NB4 (cell line): ENCODE measurements around the gene SLC6A18.

Experiments
- DNase-seq: peaks from one replicate; pipeline ENCODE4 v3.0.0; 2010; ENCODE audit warnings: low read depth
- H3K4me3 ChIP-seq: one replicate; pipeline ENCODE4 v1.5.1; 2011; ENCODE audit warnings: mild to moderate bottlenecking, low read depth, low read length, moderate library complexity
- MAX ChIP-seq: IDR thresholded peaks from 2 replicates; pipeline ENCODE4 v1.6.1; 2011; ENCODE audit warnings: low read depth, low read length
- MYC ChIP-seq: IDR thresholded peaks from 2 replicates; pipeline ENCODE4 v1.6.1; 2011; ENCODE audit warnings: low read depth, low read length
- POLR2A ChIP-seq: IDR thresholded peaks from 2 replicates; pipeline ENCODE4 v1.6.1; 2011; ENCODE audit warnings: mild to moderate bottlenecking; ENCODE audit not compliant: insufficient read length; ENCODE audit errors: extremely low read depth
- TF ChIP-seq, protein P1 (sequence below): IDR thresholded peaks from one replicate; pipeline ENCODE4 v1.5.1; 2012; ENCODE audit warnings: low read depth, low read length

The SLC6A18 gene

GRCh38 chr5:1246711-1247431 lies 21.7 kb downstream of the SLC6A18 start:
- peak; percentile 84 for TF ChIP-seq MAX
- peak; percentile 72 for TF ChIP-seq MYC
- TF ChIP-seq POLR2A, result no peak
- TF ChIP-seq, protein P1, sequence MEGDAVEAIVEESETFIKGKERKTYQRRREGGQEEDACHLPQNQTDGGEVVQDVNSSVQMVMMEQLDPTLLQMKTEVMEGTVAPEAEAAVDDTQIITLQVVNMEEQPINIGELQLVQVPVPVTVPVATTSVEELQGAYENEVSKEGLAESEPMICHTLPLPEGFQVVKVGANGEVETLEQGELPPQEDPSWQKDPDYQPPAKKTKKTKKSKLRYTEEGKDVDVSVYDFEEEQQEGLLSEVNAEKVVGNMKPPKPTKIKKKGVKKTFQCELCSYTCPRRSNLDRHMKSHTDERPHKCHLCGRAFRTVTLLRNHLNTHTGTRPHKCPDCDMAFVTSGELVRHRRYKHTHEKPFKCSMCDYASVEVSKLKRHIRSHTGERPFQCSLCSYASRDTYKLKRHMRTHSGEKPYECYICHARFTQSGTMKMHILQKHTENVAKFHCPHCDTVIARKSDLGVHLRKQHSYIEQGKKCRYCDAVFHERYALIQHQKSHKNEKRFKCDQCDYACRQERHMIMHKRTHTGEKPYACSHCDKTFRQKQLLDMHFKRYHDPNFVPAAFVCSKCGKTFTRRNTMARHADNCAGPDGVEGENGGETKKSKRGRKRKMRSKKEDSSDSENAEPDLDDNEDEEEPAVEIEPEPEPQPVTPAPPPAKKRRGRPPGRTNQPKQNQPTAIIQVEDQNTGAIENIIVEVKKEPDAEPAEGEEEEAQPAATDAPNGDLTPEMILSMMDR, result no peak
- H3K4me3 ChIP-seq, result no peak overlapping the region
- DNase-seq, result peak; percentile 51

- TF ChIP-seq POLR2A (no peak), MAX (no peak), MYC (no peak)
- TF ChIP-seq, protein P1, result no peak
- DNase-seq, result no peak
- no peak overlapping the region for H3K4me3 ChIP-seq
Observed at GRCh38 chr5:1247811-1248210, 22.6 kb downstream of the SLC6A18 start.

- DNase-seq, result no peak
- TF ChIP-seq POLR2A, result no peak
- H3K4me3 ChIP-seq, result no peak overlapping the region
Observed at GRCh38 chr5:1249366-1250280, 24.4 kb downstream of the SLC6A18 start.

DNA sequence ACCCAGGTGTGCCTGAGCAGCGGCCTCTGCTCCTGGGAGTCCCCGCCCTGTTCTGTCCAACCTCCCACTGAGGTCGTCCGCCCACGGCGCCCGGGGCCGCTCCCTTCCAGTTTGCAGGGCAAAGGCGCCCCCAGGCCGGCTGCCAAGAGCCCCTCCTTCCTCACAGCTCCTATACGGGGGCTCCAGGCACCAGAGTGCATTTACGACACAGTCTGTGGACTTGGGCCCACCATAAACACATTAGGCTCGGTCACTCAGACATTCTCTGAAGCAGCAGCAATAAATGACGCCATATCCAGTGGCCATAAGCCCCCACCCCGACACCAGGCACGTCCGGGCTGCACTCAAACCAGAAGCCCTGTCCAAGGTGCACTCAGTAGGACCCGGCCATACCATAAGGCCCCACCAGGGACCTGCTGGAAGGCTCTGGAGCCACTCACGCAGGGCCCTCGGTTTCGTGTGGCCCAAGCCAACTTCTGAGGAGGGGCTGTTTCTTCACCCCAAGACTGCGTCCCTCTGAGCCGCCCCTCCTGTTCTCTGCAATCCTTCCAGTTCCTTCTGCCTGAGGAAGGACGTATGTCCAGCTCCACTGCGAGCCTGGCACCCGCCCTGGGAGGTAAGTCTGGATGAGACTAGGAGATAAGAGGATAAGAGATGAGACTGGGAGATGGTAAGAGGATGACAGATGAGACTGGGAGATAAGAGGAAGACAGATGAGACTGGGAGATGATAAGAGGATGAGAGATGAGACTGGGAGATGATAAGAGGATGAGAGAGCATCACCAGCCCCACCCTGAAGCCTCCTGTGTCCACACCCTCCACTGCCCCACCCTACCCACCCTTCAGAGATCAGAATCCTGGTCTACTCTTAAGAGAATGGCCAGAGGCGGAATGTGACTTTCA lies 26.7 kb downstream of the SLC6A18 start:
- no peak overlapping the region for H3K4me3 ChIP-seq
- no peak for DNase-seq
- no peak for TF ChIP-seq POLR2A
- no peak for TF ChIP-seq MYC
- TF ChIP-seq, protein P1, result no peak
- TF ChIP-seq MAX, result no peak

DNA sequence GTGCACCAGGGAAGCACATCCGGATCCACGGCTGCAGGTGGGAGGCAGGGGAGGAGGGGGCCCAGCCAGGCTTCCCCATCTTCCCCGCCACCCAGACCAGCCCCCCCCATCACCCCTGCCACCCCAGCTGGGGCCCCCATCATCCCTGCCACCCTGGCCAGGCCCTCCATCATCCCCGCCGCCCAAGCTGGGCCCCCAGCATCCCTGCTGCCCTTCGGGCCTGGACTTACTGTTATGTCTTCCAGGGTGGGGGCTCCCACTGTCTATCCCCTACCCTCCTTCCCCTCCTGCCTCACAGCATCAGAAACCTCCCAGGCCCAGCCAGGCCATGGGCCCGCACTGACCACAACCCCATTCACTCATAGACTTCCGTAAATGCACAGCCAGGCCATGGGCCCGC lies 27.5 kb downstream of the SLC6A18 start:
- TF ChIP-seq, protein P1, result no peak
- TF ChIP-seq MYC (no peak), MAX (no peak), POLR2A (no peak)
- H3K4me3 ChIP-seq, result no peak overlapping the region
- DNase-seq, result no peak
